AG20443 (cell line): ENCODE measurements around the gene KIF3B.
"Not testable (repeated sequence)": the region's sequence is repeated elsewhere in the genome, so short reads cannot be mapped to it uniquely, and the experiment has no call there.

ENCODE experiments used
- DNase-seq: peaks from one replicate; pipeline ENCODE4 v3.0.0; 2012; ENCODE audit warnings: low spot score, mixed read lengths

The KIF3B gene

DNA sequence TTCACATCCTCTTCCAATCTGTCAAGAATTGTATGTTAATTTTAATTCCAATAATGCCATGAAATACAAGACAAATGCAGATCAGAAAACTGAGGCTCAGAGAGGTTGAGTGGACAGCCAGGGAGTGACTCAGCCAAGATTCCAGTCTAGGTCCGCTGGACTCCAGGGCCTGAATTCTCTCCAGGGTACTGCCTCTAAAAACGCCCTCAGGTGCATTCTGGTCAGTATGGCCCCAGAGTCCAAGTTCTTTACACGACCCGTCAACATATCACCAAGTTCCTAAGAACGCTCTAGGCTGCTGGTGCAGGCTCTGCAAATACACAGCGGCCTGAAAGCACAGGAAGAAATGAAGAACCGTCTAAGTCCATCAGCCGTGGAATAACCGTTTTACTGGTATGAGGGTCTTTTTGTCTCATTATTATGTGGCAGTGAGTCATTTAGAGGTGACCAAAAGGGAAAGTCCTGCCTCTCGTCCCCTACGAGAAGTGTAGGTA lies 80.0 kb downstream of the KIF3B start:
- DNase-seq = peak; percentile 25

GRCh38 chr20:32357869-32358631 lies 80.6 kb downstream of the KIF3B start, which contains the start of gene ASXL1:
ASXL1 (plus strand) TSS chr20:32358331; CDS start chr20:32358776, 445 bp downstream.
- peak; percentile 93 for DNase-seq

- DNase-seq = no peak
Measured at GRCh38 chr20:32358632-32358882, 81.1 kb downstream of the KIF3B start.

DNA sequence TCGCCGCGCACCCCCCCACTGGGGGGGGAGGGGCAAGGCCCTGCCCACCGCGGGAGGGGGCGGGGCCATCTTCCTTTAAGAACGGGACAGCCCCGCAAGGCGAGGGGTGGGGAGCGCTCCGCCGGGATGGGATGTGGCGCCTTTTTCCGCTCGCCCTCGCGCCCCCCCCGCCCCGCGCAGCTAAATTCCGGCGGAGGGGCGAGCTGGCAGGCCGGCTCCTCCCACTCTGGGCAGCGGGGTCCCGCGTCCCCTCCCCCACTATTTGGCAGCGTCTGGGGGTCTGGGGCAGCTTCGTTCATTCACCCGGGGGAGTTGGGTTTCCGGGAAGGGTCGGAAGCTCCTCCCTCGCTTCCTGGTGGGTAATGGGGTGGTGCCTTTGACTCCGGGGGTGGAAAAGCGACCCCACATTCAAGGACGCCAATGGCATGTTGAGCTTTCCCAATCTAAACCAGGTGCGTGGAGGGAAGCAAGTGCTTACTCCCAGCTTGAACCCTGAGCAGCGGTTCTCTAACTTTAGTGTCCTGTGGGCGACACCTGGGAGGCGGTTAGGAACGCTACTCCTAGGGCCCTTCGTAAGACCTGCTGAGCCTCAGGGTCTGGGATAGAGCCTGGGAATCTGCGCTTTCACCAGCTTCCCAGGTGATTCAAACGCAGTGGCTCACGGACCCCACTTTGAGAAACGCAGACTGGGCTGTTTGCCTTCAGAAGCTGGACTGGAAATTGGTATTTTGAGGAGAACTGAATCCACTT lies 81.6 kb downstream of the KIF3B start:
- peak; percentile 88 for DNase-seq

DNA sequence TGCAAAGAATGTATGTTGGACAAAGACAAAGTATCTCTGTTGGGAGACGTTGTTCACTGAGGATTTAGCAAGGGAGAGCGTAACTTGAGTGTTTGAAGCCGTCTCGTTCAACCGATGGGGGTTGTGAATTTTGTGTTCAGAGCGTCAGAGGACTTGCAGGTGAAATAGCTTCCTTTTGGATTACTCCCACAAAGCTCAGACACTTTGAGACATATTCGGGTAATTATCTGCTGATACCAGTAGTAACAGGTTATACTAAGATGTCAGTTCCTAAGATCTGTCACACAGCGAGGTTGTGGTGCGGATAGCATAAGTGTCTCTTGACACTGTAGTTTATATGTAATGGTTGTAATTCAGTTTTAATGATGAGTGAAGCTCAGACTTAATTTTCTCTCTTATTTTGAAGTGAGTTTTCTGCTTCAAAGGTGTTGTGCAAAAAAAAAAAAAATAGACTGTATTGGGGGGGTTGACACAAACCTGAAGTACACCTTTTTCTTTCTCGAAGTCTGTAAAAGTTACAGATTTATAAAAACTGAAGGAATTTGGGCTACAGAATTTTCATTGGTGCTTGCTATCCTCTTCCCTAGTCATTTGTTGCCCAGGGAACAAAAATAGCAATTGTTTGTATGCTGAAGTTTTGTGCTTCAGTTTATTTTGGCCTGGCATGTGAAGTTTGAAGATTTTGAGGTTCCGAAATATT lies 82.3 kb downstream of the KIF3B start:
- peak; percentile 53 for DNase-seq

DNA sequence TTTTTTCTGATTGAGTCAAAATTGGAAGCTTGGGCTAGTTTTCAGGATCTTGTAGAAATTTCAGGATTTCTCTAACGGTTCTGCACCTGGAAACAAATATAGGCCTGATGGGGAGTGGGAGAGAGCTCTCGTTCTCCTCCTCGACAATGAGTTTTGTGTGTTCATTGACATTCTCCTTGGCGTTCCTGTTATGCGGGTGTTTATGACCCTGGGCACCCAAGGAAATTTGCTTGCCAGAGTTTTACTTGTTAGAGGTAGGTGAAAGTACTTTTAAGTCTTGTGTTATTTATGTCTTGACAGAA lies 82.8 kb downstream of the KIF3B start:
- DNase-seq = no peak

DNA sequence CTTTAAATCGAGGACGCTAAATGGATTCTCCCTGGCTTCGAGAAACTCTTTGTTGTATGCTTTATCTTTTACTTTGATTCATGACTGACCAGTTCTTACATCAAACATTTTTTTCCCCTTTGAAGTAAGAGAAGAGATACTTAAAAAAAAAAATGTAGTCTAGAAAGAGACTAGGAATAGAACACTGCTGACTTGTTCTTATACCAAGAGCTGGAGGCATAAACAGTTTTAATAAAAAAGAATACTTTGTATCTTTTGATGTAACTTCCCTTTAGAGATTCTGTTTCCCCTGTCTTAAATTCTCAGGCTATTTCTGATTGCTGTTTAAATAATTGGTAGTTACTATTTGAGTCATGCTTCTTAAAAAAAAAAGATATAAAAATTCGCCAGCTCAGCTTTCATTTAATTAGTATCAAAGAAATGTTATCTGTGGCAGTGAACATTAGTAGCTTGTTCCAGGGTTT lies 85.5 kb downstream of the KIF3B start:
- DNase-seq = no peak

DNA sequence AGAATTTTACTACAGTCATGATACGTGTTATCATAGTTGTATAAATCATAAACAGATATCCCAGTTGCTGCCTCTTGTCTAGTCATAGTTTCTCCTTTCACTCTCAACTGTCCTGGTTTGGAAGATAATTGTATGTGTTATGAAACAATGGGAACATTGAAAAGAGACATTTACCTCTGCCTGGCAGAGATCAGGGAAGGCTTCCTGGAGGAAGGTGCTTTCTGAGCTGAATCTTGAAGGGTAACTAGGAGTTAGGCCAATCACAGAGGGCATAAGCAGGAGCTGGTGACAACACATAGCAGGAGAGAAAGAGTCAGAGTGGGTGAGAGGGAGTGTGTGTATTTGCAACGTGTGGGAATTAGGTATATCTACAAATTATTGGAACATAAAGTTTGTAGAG lies 86.0 kb downstream of the KIF3B start:
- DNase-seq = no peak

DNA sequence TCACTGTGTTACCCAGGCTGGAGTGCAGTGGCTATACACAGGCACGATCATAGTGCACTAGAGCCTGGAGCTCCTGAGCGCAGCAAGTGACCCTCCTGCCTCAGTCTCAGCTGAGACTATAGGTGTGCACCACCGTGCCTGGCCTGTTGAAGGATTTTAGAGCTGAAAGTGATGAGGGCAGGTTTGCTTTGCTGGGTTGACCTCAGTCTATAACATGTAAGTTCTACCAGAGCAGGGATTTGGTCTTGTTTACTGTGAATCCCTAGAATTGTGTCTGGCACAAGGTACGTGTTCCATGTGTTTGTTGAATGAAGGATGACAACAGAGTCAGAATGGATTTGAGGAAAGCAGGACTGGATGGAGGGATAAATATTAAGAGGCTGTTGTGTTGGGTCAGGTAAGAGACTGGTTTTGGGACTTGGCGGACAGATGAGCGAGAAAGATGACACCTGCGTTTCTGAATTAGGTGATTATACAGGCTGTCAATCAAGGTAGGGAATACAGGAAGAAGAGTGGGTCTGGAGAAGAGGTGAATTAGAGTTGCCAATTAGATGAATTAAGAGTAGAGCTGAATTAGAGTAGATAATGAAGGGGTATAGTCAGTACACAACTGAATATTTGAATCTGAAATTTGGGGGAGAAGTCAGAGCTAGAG lies 87.2 kb downstream of the KIF3B start:
- no peak for DNase-seq

- DNase-seq = no peak
Measured at GRCh38 chr20:32365564-32365963, 88.1 kb downstream of the KIF3B start.

GRCh38 chr20:32366380-32366779 lies 88.9 kb downstream of the KIF3B start:
- DNase-seq = no peak

GRCh38 chr20:32368323-32368722 lies 90.9 kb downstream of the KIF3B start:
- no peak for DNase-seq

GRCh38 chr20:32368925-32369324 lies 91.5 kb downstream of the KIF3B start:
- DNase-seq = no peak

- DNase-seq = no peak
Measured at GRCh38 chr20:32370897-32371296, 93.4 kb downstream of the KIF3B start.

- no peak for DNase-seq
Measured at GRCh38 chr20:32378461-32378860, 101.0 kb downstream of the KIF3B start.

DNA sequence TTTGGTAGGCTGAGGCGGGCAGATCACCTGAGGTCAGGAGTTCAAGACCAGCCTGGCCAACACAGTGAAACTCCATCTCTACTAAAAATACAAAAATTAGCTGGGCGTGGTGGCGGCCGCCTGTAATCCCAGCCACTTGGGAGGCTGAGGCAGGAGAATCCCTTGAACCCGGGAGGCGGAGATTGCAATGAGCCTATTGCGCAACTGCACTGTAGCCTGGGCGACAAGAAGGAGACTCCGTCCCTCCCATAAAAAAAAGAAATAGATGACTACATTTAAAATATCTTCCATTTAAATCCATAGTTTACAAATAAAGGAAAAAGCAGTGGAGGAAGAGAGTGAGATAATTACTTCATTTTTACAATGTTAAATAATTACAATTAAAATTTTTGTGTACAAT lies 102.6 kb downstream of the KIF3B start:
- not testable (repeated sequence) for DNase-seq

DNA sequence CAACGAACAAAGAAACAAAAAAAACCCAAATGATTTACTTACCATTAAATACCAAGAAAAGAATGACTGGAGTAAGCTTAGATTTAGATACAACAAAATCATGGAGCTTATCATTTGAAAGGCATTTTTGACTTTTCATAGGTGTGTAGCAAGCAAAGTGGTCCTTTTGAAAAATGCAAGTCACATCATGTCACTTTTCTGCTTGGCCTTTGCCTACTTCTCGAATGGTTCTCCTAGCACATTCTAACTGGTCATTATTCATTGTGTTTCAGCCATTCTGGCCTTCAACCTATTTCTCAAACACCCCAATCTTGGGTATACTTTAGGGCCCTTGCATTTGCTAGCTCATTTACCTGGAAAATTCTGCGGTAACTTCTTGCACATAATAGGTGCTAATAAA lies 103.3 kb downstream of the KIF3B start:
- DNase-seq = no peak

GRCh38 chr20:32382102-32382950 lies 104.9 kb downstream of the KIF3B start:
- no peak for DNase-seq

DNA sequence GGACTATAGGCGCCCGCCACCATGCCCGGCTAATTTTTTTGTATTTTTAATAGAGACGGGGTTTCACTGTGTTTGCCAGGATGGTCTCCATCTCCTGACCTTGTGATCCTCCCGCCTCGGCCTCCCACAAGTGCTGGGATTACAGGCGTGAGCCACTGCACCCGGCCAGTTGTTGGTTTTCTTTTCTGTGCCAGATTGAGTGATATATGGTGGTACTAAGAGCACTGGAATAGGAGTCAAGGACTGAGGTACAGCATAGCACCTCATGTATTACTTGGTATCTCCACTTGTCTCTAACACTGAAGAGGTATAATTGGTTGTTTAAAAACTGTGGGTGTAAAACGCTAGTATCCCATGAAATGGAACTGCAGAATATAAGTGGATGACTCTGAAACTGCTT lies 106.0 kb downstream of the KIF3B start:
- not testable (repeated sequence) for DNase-seq
